ENCODE data around the gene DIDO1.

GRCh38 chr20:62891111-62891510, 35.2 kb downstream of the DIDO1 start:
- TF ChIP-seq EP300 (IDR thresholded peaks at IDR 0.05) (no peak), CTCF (IDR thresholded peaks at IDR 0.05) (no peak)
